ENCODE results near the gene PTPRU.

PTPRU gene

DNA sequence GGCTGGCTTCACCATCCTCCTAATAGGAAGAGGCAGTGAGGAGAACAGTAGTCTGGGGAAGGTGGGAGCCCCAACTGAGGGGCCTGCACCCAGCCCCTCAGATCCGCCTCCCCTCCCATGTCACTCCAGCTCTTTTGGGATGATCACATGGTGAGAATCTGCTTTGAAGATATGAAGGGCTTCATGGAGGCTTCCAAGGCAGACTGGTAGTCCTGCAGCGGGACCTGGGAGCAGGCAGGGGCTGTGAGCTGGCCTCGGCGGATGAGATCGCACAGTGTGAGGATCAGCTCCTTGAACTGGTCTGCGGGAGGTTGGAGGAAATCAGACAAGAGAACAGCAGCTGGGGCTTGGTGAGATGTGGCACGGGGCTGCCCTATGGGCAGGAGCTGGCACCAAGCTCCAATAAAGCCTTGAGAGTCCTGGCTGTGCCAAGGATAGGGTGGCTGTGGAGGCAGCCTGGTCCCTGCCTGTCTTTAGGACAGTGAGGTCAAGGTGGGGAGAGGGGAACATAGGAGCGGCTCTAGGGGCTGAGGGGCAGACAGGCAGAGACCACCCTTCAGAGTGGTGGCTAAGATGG is 42.4 kb upstream of the PTPRU start:
- TF ChIP-seq ESRRG (CRISPR knock-in tag; IDR thresholded peaks at IDR 0.05) (no peak), PPARA (CRISPR knock-in tag; IDR thresholded peaks at IDR 0.05; ENCODE audit: borderline replicate concordance) (no peak), ZNF565 (CRISPR knock-in tag; conservative IDR thresholded peaks at IDR 0.05; ENCODE audit: low read depth) (no peak), BACH2 (CRISPR knock-in tag; IDR thresholded peaks at IDR 0.05; ENCODE audit: borderline replicate concordance) (no peak), ZC3H10 (CRISPR knock-in tag; IDR thresholded peaks at IDR 0.05) (no peak), GLIS3 (CRISPR knock-in tag; IDR thresholded peaks at IDR 0.05) (no peak), TOX (CRISPR knock-in tag; IDR thresholded peaks at IDR 0.05; ENCODE audit: borderline replicate concordance) (no peak), ARNTL (CRISPR knock-in tag; IDR thresholded peaks at IDR 0.05; ENCODE audit: borderline replicate concordance, low read depth) (no peak), ISL1 (CRISPR knock-in tag; IDR thresholded peaks at IDR 0.05) (no peak)
- TF ChIP-seq, protein P1, sequence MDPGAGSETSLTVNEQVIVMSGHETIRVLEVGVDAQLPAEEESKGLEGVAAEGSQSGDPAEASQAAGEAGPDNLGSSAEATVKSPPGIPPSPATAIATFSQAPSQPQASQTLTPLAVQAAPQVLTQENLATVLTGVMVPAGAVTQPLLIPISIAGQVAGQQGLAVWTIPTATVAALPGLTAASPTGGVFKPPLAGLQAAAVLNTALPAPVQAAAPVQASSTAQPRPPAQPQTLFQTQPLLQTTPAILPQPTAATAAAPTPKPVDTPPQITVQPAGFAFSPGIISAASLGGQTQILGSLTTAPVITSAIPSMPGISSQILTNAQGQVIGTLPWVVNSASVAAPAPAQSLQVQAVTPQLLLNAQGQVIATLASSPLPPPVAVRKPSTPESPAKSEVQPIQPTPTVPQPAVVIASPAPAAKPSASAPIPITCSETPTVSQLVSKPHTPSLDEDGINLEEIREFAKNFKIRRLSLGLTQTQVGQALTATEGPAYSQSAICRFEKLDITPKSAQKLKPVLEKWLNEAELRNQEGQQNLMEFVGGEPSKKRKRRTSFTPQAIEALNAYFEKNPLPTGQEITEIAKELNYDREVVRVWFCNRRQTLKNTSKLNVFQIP (CRISPR knock-in tag; IDR thresholded peaks at IDR 0.05; ENCODE audit: borderline replicate concordance, low read depth) = no peak
- TF ChIP-seq, protein P2, sequence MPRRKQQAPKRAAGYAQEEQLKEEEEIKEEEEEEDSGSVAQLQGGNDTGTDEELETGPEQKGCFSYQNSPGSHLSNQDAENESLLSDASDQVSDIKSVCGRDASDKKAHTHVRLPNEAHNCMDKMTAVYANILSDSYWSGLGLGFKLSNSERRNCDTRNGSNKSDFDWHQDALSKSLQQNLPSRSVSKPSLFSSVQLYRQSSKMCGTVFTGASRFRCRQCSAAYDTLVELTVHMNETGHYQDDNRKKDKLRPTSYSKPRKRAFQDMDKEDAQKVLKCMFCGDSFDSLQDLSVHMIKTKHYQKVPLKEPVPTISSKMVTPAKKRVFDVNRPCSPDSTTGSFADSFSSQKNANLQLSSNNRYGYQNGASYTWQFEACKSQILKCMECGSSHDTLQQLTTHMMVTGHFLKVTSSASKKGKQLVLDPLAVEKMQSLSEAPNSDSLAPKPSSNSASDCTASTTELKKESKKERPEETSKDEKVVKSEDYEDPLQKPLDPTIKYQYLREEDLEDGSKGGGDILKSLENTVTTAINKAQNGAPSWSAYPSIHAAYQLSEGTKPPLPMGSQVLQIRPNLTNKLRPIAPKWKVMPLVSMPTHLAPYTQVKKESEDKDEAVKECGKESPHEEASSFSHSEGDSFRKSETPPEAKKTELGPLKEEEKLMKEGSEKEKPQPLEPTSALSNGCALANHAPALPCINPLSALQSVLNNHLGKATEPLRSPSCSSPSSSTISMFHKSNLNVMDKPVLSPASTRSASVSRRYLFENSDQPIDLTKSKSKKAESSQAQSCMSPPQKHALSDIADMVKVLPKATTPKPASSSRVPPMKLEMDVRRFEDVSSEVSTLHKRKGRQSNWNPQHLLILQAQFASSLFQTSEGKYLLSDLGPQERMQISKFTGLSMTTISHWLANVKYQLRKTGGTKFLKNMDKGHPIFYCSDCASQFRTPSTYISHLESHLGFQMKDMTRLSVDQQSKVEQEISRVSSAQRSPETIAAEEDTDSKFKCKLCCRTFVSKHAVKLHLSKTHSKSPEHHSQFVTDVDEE (CRISPR knock-in tag; IDR thresholded peaks at IDR 0.05) = no peak
- ATAC-seq = no peak

DNA sequence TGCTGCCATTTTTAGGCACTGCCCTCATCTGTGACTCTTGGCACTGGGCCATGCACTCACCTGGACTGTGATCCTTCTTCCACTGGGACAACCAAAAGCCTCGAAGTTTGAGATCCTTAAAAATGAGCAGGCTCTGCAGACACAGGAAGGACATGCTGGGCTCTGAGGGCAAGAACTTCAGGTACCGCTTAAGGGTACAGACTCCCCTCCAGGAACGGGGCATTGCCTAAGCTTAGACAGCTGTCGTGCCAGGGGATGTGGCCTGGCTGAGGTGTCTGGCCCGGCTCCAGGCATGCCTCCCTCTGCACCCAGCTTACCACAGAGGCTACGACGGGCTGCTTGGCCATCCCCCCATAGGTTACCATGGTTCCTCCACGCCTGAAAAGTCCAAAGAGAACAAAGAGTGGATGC is 40.4 kb upstream of the PTPRU start:
- no peak for ATAC-seq
- no peak for TF ChIP-seq TOX (CRISPR knock-in tag; IDR thresholded peaks at IDR 0.05; ENCODE audit: borderline replicate concordance)
- TF ChIP-seq, protein P2 (CRISPR knock-in tag; IDR thresholded peaks at IDR 0.05) = no peak
- TF ChIP-seq, protein P3, sequence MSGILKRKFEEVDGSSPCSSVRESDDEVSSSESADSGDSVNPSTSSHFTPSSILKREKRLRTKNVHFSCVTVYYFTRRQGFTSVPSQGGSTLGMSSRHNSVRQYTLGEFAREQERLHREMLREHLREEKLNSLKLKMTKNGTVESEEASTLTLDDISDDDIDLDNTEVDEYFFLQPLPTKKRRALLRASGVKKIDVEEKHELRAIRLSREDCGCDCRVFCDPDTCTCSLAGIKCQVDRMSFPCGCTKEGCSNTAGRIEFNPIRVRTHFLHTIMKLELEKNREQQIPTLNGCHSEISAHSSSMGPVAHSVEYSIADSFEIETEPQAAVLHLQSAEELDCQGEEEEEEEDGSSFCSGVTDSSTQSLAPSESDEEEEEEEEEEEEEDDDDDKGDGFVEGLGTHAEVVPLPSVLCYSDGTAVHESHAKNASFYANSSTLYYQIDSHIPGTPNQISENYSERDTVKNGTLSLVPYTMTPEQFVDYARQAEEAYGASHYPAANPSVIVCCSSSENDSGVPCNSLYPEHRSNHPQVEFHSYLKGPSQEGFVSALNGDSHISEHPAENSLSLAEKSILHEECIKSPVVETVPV (CRISPR knock-in tag; IDR thresholded peaks at IDR 0.05) = no peak
- no peak for TF ChIP-seq ZFP3 (CRISPR knock-in tag; IDR thresholded peaks at IDR 0.05)
- TF ChIP-seq, protein P1 (CRISPR knock-in tag; IDR thresholded peaks at IDR 0.05; ENCODE audit: borderline replicate concordance, low read depth) = no peak
- no peak for TF ChIP-seq ZNF70 (CRISPR knock-in tag; IDR thresholded peaks at IDR 0.05)
- no peak for TF ChIP-seq TCF4 (CRISPR knock-in tag; IDR thresholded peaks at IDR 0.05; ENCODE audit: borderline replicate concordance)
- TF ChIP-seq, protein P4, sequence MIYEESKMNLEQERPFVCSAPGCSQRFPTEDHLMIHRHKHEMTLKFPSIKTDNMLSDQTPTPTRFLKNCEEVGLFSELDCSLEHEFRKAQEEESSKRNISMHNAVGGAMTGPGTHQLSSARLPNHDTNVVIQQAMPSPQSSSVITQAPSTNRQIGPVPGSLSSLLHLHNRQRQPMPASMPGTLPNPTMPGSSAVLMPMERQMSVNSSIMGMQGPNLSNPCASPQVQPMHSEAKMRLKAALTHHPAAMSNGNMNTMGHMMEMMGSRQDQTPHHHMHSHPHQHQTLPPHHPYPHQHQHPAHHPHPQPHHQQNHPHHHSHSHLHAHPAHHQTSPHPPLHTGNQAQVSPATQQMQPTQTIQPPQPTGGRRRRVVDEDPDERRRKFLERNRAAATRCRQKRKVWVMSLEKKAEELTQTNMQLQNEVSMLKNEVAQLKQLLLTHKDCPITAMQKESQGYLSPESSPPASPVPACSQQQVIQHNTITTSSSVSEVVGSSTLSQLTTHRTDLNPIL (CRISPR knock-in tag; IDR thresholded peaks at IDR 0.05; ENCODE audit: low read depth) = no peak
- TF ChIP-seq ZFP30 (CRISPR knock-in tag; IDR thresholded peaks at IDR 0.05) = no peak
- no peak for TF ChIP-seq ZNF8 (CRISPR knock-in tag; IDR thresholded peaks at IDR 0.05)

Measured in SK-N-SH treated with all-trans-retinoic acid at 6 μM for 48 hours (cell line).